ENCODE measurements around the gene S1PR5.

S1PR5 gene

GRCh38 chr19:10468133-10468532 lies 49.1 kb downstream of the S1PR5 start:
- H3K27ac ChIP-seq: no peak overlapping the region
- no peak for TF ChIP-seq CTCF (IDR thresholded peaks at IDR 0.05)
- no peak for TF ChIP-seq ZFX (IDR thresholded peaks at IDR 0.05; ENCODE audit: borderline replicate concordance)

GRCh38 chr19:10467104-10467706 lies 50.0 kb downstream of the S1PR5 start:
- no peak overlapping the region for H3K27ac ChIP-seq

DNA sequence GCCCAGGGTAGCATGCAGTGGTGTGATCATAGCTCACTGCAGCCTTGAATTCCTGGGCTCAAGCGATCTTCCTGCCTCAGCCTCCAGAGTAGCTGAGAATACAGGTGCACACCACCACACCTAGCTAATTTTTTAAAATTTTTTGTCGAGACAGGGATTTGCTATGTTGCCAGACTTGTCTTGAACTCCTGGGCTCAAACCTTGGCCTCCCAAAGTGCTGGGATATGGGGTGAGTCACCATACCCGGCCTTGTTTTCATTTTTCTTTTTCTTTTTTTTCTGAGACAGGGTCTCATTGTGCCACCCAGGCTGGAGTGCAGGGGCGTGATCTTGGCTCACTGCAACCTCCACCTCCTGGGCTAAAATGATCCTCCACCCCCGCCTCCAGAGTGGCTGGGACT lies 52.8 kb downstream of the S1PR5 start:
- H3K27ac ChIP-seq: no peak overlapping the region
- TF ChIP-seq ZFX (IDR thresholded peaks at IDR 0.05; ENCODE audit: borderline replicate concordance): no peak
- no peak for TF ChIP-seq CTCF (IDR thresholded peaks at IDR 0.05)

More at GRCh38 chr19:10467104-10467706, 50.0 kb downstream of the S1PR5 start:
- TF ChIP-seq ZFX (IDR thresholded peaks at IDR 0.05; ENCODE audit: borderline replicate concordance): no peak
- TF ChIP-seq CTCF (IDR thresholded peaks at IDR 0.05): no peak
